Central memory CD4-positive, alpha-beta T cell (primary cell): Measurements from ENCODE around the gene KIF26B.
"Not testable (repeated sequence)": the region's sequence is repeated elsewhere in the genome, so short reads cannot be mapped to it uniquely, and the experiment has no call there.

Experiments
- DNase-seq: peaks from one replicate; pipeline ENCODE4 v3.0.0; 2022

Gene KIF26B

GRCh38 chr1:245396615-245397014, 241.8 kb downstream of the KIF26B start:
- no peak for DNase-seq

DNA sequence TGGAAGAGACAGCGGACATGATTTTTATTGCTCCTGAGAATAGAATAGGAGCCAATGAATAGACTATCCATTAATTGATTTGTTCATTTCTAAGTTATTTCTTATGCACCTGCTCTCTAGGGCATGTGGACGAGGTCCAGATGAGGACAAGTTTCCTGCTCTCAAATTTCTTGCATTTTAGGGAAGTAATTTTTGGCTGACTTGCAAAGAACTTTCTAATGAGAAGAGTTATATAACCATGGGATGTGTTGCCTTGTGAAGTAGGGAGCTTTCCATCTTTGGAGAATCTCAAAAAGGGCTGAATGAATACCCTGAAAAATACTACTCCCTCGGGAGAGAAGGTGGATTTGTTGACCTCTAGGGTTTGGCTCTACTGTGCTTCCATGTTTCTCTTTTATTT, 243.0 kb downstream of the KIF26B start:
- DNase-seq = no peak

- DNase-seq = no peak
Observed at GRCh38 chr1:245398180-245398579, 243.4 kb downstream of the KIF26B start.

GRCh38 chr1:245401881-245402587, 247.2 kb downstream of the KIF26B start:
- no peak for DNase-seq

DNA sequence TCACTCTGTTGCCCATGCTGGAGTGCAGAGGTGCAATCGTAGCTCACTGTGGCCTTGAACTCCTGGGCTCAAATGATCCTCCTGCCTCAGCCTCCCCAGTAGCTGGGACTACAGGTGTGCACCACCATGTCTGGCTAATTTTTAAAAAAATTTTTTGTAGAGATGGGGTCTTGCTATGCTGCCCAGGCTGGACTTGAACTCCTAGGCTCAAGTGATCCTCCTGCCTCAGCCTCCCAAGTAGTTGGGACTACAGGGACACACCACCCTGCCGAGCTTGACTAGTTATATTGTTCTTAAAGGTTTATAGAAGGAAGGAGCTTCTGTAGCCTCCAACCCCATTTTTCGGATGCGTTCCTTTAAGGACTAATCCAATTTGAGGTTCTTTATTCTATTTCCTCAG, 248.2 kb downstream of the KIF26B start:
- DNase-seq = not testable (repeated sequence)

DNA sequence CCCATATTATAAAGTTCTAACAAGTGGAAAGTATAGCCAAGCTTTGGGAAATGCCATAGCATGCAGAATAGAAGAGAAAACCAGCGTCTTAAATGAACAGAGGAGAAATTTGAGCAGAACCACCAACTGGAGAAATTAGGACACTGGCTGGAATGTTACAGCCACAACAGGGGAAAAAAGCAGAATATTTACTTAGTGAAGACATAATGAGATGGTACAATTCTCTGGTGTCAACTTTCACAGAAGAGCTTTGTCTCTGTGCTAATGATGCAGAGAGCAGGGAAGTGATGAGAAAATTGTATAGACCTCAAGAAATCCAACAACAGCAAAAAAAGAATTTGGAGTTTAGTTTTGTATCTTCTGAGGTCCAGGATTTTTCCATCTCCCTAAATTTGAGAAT, 249.7 kb downstream of the KIF26B start:
- DNase-seq = no peak

DNA sequence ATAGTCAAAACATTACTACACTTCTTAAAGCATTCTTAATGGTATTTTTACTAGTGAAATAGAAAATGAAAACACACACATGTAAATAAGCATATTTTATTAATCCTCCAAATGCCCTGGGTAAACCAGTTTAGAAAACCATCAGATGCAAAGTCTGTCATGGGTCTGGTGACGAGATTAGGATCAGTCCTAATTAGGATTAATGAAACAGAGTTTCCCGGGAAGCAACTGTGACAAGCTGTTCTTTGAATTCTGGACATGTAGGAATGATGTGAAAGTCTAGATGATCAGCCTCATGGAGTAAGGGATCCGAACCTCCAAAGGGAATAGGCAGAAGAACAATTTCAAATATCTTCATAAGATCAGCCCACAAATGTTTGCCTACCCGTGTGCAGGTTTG, 250.2 kb downstream of the KIF26B start:
- DNase-seq = no peak

- no peak for DNase-seq
Observed at GRCh38 chr1:245406426-245406825, 251.6 kb downstream of the KIF26B start.

DNA sequence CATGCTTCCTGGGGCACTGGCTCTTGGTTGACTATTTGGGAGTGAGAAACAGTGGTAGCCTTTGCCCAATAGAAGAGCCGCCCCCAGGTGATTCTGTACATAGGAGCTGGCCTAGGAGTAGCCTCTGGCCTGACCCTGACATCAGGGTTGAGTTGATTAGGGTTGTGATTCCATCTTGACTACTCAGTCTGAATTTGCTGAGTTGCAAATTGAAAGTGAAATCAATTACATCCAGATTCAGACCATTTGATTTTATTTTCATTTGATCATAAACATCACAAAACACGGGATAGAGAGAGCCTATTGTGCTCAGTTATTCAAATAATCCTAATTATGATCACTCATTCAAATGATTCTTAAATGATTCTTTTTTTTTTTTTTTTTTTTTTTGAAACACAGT, 253.2 kb downstream of the KIF26B start:
- DNase-seq = no peak

DNA sequence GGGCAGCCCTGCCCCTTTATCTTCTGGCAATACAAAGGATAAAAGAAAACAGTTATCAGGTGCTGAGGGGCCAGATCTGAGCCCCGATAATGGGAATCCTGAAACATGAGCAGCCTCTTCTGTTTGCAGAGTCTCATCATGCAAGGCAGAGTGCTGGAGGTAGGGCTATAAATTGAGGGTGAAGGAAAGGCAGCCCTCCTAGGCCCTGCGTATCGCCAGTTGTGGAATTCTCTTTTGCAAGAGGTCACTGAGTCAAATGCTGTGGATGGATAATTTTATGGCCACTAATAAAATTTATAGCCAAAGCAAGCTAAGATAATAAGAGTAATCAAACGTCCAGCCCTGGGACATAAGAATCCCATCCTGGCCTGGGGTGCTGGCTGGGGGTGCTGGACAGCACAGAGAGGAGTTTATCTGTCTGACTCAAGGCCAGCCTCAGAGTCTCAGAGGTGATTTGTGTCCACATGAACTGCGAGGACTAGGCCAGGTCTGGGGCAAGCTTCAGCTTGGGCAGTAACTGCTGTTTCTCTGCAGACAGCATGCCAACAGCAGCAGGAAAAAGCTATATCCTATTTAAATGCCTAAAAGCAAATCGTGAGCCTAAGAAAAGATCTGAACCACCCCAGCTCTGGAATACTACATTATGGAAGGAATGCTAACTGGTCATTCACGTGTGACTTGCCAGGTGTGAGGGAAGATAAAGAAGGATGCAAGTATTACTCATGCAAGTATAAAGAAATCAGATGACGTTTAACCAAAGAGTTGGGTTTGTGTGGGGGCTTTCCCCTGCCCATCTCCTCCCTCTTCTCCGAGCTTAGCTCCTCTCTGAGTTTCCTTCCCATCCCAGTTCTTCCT, 254.8 kb downstream of the KIF26B start:
- no peak for DNase-seq

DNA sequence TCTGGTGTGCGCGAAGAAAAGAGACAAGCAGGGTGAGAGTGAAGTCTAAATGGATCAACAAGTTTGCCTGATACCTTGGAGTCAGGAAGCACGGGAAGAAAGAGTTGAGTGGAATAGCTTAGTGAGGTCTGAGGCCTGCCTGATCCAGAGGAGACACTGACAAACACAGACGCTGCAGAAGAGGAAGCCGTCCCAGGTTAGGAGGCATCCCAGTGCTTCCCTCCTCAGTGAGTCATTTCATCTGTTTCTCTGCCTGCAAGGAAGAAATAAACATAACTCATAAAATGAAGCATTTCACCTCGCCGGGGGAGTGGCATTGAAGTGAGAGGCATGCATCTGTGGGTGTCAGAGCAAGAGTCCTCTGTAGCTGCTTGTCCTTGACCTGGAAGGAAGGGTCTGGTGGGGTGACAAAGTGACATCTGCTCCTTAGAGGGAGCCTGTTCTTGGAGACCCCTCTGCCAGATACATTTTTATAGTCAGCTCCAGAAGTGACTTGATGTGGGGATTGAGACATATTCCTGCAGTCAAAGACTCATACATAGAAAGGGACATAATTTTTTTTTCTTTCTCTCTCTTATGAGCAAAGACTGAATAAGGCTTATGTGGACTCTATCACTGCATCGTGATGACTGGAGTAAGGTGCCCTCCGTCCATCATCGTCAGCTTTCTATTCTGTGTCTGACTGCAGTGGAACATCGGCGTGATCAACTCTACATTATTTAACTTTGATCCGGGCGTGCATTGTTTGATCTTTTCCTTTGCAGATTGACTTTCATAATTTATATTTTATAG, 256.7 kb downstream of the KIF26B start:
- no peak for DNase-seq

DNA sequence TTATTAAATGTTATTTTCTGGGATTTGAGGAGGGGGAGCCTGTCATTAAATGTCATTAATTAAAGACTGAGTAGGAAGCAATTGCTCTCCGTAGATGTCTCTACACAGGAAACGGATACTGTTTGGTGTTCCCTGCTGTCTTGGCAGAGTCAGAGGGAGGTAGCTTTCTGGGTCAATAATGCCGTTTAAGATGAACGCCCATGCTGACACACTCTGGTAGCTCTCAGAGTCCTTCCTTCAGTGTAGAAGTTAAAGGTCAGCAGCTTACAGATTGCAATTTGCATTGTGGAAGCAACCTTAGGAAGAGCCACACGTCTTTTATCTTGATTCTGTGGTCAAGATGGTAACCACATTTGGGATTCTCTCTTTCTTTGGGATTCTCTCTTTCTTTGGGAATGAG, 257.5 kb downstream of the KIF26B start:
- no peak for DNase-seq

DNA sequence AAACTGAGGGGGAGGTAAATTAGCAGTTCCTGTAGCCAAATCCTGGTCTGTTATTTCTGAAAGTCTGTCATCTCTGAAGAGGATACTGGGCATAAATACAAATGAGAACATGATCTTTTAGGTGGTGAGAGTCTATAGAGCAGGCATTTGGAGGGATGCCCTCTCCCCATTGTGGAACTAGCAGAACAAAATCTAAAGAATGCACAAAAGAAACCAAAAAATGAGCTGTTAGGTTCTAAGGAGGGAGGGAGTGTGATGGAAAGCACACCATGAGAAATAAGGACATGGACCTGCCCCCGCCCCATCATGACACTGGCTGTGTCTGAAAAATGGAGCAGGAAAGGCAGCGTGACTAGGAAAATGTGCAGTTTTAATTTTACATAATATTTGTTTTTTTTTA, 262.0 kb downstream of the KIF26B start:
- DNase-seq = no peak

GRCh38 chr1:245418077-245418476, 263.3 kb downstream of the KIF26B start:
- DNase-seq = no peak

DNA sequence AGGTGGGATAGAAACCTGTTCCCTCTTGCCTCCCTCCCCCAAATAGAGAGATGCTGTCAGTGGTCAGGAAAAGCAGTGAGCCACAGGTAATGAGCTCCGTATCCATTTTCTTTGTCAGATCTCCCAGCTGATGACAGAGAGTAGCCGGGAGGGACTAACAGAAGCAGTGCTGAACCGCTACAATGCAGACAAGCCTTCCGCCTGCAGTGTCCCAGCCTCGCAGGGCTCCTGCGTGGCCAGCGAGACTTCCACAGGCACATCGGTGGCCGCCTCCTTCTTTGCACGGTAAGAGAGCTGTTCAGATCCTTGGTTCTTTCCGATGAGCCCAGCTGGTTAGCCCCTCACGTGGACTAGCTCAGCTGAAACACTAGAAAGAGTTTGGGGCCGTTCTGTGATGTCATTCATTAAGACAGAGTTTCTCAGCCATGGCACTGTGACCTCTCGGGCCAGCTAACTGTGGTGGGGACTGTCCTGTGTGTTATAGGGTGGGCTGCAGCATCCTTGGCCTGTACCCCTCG, 264.7 kb downstream of the KIF26B start:
- DNase-seq = no peak

GRCh38 chr1:245419989-245420388, 265.2 kb downstream of the KIF26B start:
- no peak for DNase-seq

GRCh38 chr1:245420926-245421325, 266.1 kb downstream of the KIF26B start:
- DNase-seq = no peak

DNA sequence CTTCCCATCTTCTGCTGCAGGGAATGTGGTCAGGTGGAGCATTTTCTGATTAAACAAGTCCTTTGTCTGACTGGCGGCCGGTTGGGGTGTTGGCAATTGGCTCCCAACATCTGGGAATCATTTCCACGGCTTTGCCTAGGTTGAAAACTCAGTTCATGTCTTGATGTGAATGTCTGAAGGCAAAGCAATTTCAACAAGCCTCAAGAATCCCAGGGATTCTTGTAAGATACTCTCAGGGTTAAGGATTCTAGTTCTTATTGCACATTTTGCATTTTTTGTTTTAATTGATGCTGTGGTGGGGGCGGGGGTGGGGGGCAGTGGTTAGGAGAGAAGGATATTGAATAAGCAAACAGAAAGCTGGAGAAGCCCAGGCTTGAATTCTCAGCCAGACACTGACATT, 273.9 kb downstream of the KIF26B start:
- no peak for DNase-seq

- DNase-seq = no peak
Observed at GRCh38 chr1:245431706-245432105, 276.9 kb downstream of the KIF26B start.

- no peak for DNase-seq
Observed at GRCh38 chr1:245432228-245432875, 277.6 kb downstream of the KIF26B start.

DNA sequence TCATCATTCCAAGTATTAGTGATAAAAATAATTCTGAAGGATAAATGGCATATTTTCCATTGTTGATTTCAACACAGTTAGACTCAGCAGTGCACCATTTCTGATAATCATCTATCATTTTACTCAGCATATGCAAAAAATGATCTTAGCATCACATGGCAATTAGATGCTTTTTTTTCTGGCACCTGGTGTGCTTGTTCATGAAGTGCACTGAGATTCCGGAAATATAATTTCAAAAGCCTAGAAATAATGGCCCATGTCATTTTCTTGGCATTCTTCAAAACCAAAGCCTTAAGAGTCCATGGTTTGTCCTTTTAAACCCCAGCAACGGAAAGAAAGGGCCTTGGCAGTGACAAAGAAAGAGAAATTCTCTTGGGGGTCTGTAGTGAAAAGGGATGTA, 278.8 kb downstream of the KIF26B start:
- no peak for DNase-seq

GRCh38 chr1:245434280-245434679, 279.5 kb downstream of the KIF26B start:
- no peak for DNase-seq

DNA sequence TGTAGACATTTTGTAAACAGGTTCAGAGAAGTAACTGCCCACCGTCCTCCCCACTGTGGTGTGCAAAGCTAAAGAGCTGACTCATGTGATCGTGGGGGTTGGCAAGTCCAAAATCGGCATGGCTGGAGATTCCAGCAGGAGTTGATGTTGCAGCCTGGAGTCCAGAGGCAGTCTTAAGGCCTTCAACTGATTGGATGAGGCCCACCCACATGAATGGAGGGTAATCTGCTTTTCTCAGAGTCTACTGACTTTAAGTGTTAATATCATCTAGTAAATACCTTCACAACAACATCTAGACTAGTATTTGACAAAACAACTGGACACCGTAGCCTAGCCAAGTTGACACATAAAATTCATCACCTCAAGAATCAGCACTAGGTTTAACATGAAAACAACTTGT, 281.6 kb downstream of the KIF26B start:
- DNase-seq = no peak
